B cell (primary cell): ENCODE results near the gene TBC1D9B. TPM values are rescaled to one million over a fixed set of nuclear protein-coding genes. Genes with fewer than 3 reads are reported as not detected.

Experiments used
- ATAC-seq: fragments of 200-7000 bp; cut with Tn5 transposase; one replicate; pipeline ENCODE4 v1.10.0; 2021; ENCODE audit warnings: low read depth, mild to moderate bottlenecking, moderate number of reproducible peaks, moderate library complexity
- CTCF ChIA-PET: fragments of 350-600 bp; sonication (Branson Sonifier 250); formaldehyde crosslinking; loops from one replicate; lab custom pipeline; 2021; ENCODE audit warnings: antibody characterized with exemption, inconsistent platforms; lab: Charles Lee
- POLR2A ChIA-PET: fragments of 350-600 bp; sonication (Branson Sonifier 250); formaldehyde crosslinking; loops from one replicate; lab custom pipeline; 2021; ENCODE audit warnings: antibody characterized with exemption; lab: Charles Lee
- DNase-seq: peaks from one replicate; pipeline ENCODE4 v3.0.0; 2013
- H2AFZ ChIP-seq: 2 replicates; pipeline ENCODE4 v1.6.1; 2012; ENCODE audit warnings: mild to moderate bottlenecking, low read depth, low read length; ENCODE audit not compliant: insufficient read depth, poor library complexity, severe bottlenecking
- H3K27ac ChIP-seq, 2 donors: 1 replicate in 1 of 2; 2 replicates in 1 of 2; pipeline ENCODE4 v1.5.1; 2012 to 2013; ENCODE audit warnings: low read length in 2 of 2, mild to moderate bottlenecking in 2 of 2, moderate library complexity in 1 of 2
- H3K27me3 ChIP-seq, 4 experiments: fragments of 200-600 bp in 1 of 4; sonication (generic) in 1 of 4; replicated peaks in 1 of 4; 1 replicate in 2 of 4; 2 replicates in 2 of 4; pipeline versions ENCODE4 v1.6.1 to v1.7.0; 2013 to 2016; ENCODE audit warnings: low read length in 3 of 4, mild to moderate bottlenecking in 2 of 4, mixed read lengths in 1 of 4, moderate library complexity in 1 of 4; ENCODE audit not compliant: insufficient read depth in 4 of 4, control insufficient read depth in 3 of 4; ENCODE audit errors: control extremely low read depth in 1 of 4
- H3K36me3 ChIP-seq, 2 experiments: replicated peaks in 1 of 2; 1 replicate in 1 of 2; 2 replicates in 1 of 2; pipeline versions ENCODE4 v1.6.1 to v1.7.1; 2013; ENCODE audit warnings: low read length in 1 of 2; ENCODE audit not compliant: insufficient read depth in 2 of 2, control insufficient read depth in 1 of 2; ENCODE audit errors: control extremely low read depth in 1 of 2, extremely low read depth in 1 of 2
- H3K4me1 ChIP-seq, 2 donors: fragments of 200-600 bp in 1 of 2; sonication (generic) in 1 of 2; 1 replicate in 1 of 2; 2 replicates in 1 of 2; pipeline versions ENCODE4 v1.5.1 to v1.6.1; 2013 to 2017; ENCODE audit warnings: low read length in 2 of 2; ENCODE audit not compliant: control insufficient read depth in 2 of 2, insufficient read depth in 2 of 2
- H3K4me2 ChIP-seq: replicated peaks from 2 replicates; pipeline ENCODE3; 2012; ENCODE audit warnings: mild to moderate bottlenecking, low read depth, low read length; ENCODE audit not compliant: poor library complexity, severe bottlenecking
- H3K4me3 ChIP-seq, 5 experiments: fragments of 200-600 bp in 1 of 5; sonication (generic) in 1 of 5; 1 replicate in 3 of 5; 2 replicates in 2 of 5; pipeline versions ENCODE4 v1.5.1 to v1.7.0; 2011 to 2016; ENCODE audit warnings: low read length in 4 of 5, mild to moderate bottlenecking in 4 of 5, low read depth in 2 of 5, control low read depth in 1 of 5, moderate library complexity in 1 of 5; ENCODE audit not compliant: insufficient read depth in 1 of 5; ENCODE audit errors: control extremely low read depth in 1 of 5, extremely low read depth in 1 of 5
- H3K79me2 ChIP-seq: fragments of 200-600 bp; sonication (generic); one replicate; pipeline ENCODE4 v1.6.0; 2016; ENCODE audit warnings: low read length; ENCODE audit not compliant: control insufficient read depth, insufficient read depth
- H3K9ac ChIP-seq: fragments of 200-600 bp; sonication (generic); 2 replicates; pipeline ENCODE4 v1.6.1; 2017; ENCODE audit warnings: mild to moderate bottlenecking, low read length, moderate library complexity
- H3K9me3 ChIP-seq, 3 donors: one replicate each; pipeline versions ENCODE4 v1.6.1 to v1.7.1; 2013; ENCODE audit warnings: low read length in 2 of 3; ENCODE audit not compliant: control insufficient read depth in 2 of 3, insufficient read depth in 1 of 3; ENCODE audit errors: control extremely low read depth in 1 of 3
- H4K20me1 ChIP-seq: 2 replicates; pipeline ENCODE4 v1.6.0; 2012; ENCODE audit warnings: mild to moderate bottlenecking, low read length; ENCODE audit not compliant: insufficient read depth, control insufficient read depth, poor library complexity, severe bottlenecking
- H3K27ac Mint-ChIP-seq: one replicate; pipeline ENCODE4 v1.8.0; 2021; ENCODE audit warnings: mixed read lengths
- H3K27me3 Mint-ChIP-seq: one replicate; pipeline ENCODE4 v1.8.0; 2021; ENCODE audit warnings: mixed read lengths
- H3K4me1 Mint-ChIP-seq: one replicate; pipeline ENCODE4 v1.8.0; 2021; ENCODE audit warnings: mixed read lengths
- H3K4me3 Mint-ChIP-seq: one replicate; pipeline ENCODE4 v1.8.0; 2021; ENCODE audit warnings: mixed read lengths
- H3K9me3 Mint-ChIP-seq: one replicate; pipeline ENCODE4 v1.8.0; 2022; ENCODE audit warnings: mixed read lengths; ENCODE audit not compliant: insufficient read depth
- EZH2 ChIP-seq: IDR thresholded peaks from 2 replicates; pipeline ENCODE4 v1.6.1; 2012; ENCODE audit warnings: borderline replicate concordance, low read depth, mild to moderate bottlenecking, moderate library complexity, low read length; ENCODE audit not compliant: insufficient read depth, poor library complexity, severe bottlenecking
- WGBS: methylation state at CpG from one replicate; pipeline ENCODE4 v1.1.5; 2013; ENCODE audit warnings: missing lambda C conversion rate; ENCODE audit not compliant: insufficient coverage; 5-methylcytosine and 5-hydroxymethylcytosine counted together
- intact Hi-C: fragments of 100-400 bp; cut with micrococcal nuclease; formaldehyde crosslinking; loops from one replicate; pipeline ENCODE4 v1.10.0; 2022
- polyA plus RNA-seq: library from polyadenylated mRNA; depleted of rRNA; stranded (reverse); fragments of >200 nt; gene quantifications from 2 replicates; pipeline ENCODE4 v1.2.3, GENCODE V29; 2012
- total RNA-seq, 2 donors: library from RNA; stranded (reverse); fragments of 120-200 nt in 1 of 2; gene quantifications; 1 replicate in 1 of 2; 2 replicates in 1 of 2; pipeline versions ENCODE4 v1.2.3 to v1.2.4, GENCODE V29; 2013 to 2022
- TF ChIP-seq, protein P1 (sequence below): fragments of 200-600 bp; IDR thresholded peaks from one replicate; pipeline ENCODE4 v1.8.0; 2022; ENCODE audit warnings: antibody characterized with exemption, mild to moderate bottlenecking

Gene TBC1D9B
- total and polyA plus RNA-seq, 2 donors (not counting 1 experiment from before 2014, with no cell fraction given), result 143 to 144 TPM

GRCh38 chr5:179916523-179916922, 8.8 kb upstream of the TBC1D9B start:
- ChIA-PET POLR2A (no interaction called here), CTCF (interaction anchor here (1.0 to 1.7 kb wide), 5 partner anchors 20 to 153 kb away, joined by 3 to 6 read pairs (median 3); partner anchors contain the start of gene MRNIP)
- Mint-ChIP-seq H3K27ac (no peak overlapping the region), H3K4me3 (no peak overlapping the region), H3K9me3 (no peaks in the 10 kb centered on the region), H3K4me1 (peaks cover 21% of the 10 kb centered on the region), H3K27me3 (peaks cover 5% of the 10 kb centered on the region)
- H4K20me1 ChIP-seq, result no peaks in the 10 kb centered on the region
- H3K36me3 ChIP-seq, result no peaks in the 10 kb centered on the region
- 100% methylated on average over 3 of the region's 6 CpGs for WGBS
- no peak overlapping the region for H3K4me3 ChIP-seq
- TF ChIP-seq EZH2, result no peak
- TF ChIP-seq, protein P1, sequence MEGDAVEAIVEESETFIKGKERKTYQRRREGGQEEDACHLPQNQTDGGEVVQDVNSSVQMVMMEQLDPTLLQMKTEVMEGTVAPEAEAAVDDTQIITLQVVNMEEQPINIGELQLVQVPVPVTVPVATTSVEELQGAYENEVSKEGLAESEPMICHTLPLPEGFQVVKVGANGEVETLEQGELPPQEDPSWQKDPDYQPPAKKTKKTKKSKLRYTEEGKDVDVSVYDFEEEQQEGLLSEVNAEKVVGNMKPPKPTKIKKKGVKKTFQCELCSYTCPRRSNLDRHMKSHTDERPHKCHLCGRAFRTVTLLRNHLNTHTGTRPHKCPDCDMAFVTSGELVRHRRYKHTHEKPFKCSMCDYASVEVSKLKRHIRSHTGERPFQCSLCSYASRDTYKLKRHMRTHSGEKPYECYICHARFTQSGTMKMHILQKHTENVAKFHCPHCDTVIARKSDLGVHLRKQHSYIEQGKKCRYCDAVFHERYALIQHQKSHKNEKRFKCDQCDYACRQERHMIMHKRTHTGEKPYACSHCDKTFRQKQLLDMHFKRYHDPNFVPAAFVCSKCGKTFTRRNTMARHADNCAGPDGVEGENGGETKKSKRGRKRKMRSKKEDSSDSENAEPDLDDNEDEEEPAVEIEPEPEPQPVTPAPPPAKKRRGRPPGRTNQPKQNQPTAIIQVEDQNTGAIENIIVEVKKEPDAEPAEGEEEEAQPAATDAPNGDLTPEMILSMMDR, result no peak
- H3K4me1 ChIP-seq, result peaks cover 5 to 20% of the 10 kb centered on the region in 2 donors
- H3K9me3 ChIP-seq, result peaks cover 0 to 7% (median 0%) of the 10 kb centered on the region in 3 donors
- H3K27me3 ChIP-seq, result no peaks in the 10 kb centered on the region
- peaks cover 8% of the 10 kb centered on the region for H3K79me2 ChIP-seq
- H3K27ac ChIP-seq, result no peak overlapping the region
- intact Hi-C loops, result no loop called here
- no peak overlapping the region for H3K4me2 ChIP-seq
- H3K9ac ChIP-seq, result no peak overlapping the region
- DNase-seq, result no peak
- H2AFZ ChIP-seq, result no peak overlapping the region
- ATAC-seq, result no peak

- no peak overlapping the region for H3K4me3 ChIP-seq
- no peaks in the 10 kb centered on the region for H4K20me1 ChIP-seq
- peaks cover 5% of the 10 kb centered on the region for H3K27me3 Mint-ChIP-seq
- TF ChIP-seq, protein P1, result no peak
- no peak for TF ChIP-seq EZH2
- peaks cover 8% of the 10 kb centered on the region for H3K79me2 ChIP-seq
- H3K4me1 ChIP-seq, result peaks cover 5 to 20% of the 10 kb centered on the region in 2 donors
- intact Hi-C loops, result no loop called here
- no peaks in the 10 kb centered on the region for H3K36me3 ChIP-seq
- peaks cover 21% of the 10 kb centered on the region for H3K4me1 Mint-ChIP-seq
- ATAC-seq (no peak), DNase-seq (no peak)
- H2AFZ ChIP-seq, result no peak overlapping the region
- H3K27ac Mint-ChIP-seq, result no peak overlapping the region
- H3K9ac ChIP-seq, result no peak overlapping the region
- H3K27me3 ChIP-seq, result no peaks in the 10 kb centered on the region
- no peak overlapping the region for H3K27ac ChIP-seq
- CTCF ChIA-PET, result interaction anchor here (1.0 to 1.7 kb wide), 4 partner anchors 21 to 113 kb away, joined by 3 to 6 read pairs (median 3); partner anchors contain the start of gene MRNIP
- H3K4me3 Mint-ChIP-seq, result no peak overlapping the region
- no peaks in the 10 kb centered on the region for H3K9me3 Mint-ChIP-seq
- POLR2A ChIA-PET, result no interaction called here
- H3K9me3 ChIP-seq, result peaks cover 0 to 7% (median 0%) of the 10 kb centered on the region in 3 donors
- 94% methylated on average over 6 of the region's 10 CpGs for WGBS
- H3K4me2 ChIP-seq, result no peak overlapping the region
These were observed 7.8 kb upstream of the TBC1D9B start for GRCh38 chr5:179915406-179915935.
